Inflammatory macrophage treated with lipopolysaccharide for 4 hours (primary cell): Measurements from ENCODE around the gene SIN3A.

ENCODE experiments used
- DNase-seq: peaks from one replicate; pipeline ENCODE4 v3.0.0-alpha.2; 2020

SIN3A gene

GRCh38 chr15:75328493-75329314, 122.8 kb downstream of the SIN3A start:
- DNase-seq = no peak

DNA sequence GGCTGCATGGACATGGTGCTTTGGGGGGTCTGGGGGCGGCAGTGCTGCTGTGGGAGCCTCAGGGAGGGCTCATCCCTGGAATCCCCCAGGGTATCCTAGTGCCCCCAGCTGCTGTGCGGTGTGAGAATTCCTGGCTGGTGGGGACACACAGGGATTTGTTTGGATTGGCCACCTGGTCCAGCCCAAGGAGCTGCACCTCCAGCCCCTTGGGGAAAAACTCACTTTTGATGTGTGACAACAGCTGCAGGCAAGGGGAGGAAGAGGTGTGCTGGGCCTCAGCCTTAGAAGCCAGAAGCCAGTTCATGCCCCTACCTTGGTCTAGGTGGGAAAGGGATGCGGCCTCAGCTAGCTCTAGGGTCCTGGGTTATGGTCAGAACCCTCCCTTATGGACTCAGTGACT, 124.0 kb downstream of the SIN3A start:
- DNase-seq = no peak

DNA sequence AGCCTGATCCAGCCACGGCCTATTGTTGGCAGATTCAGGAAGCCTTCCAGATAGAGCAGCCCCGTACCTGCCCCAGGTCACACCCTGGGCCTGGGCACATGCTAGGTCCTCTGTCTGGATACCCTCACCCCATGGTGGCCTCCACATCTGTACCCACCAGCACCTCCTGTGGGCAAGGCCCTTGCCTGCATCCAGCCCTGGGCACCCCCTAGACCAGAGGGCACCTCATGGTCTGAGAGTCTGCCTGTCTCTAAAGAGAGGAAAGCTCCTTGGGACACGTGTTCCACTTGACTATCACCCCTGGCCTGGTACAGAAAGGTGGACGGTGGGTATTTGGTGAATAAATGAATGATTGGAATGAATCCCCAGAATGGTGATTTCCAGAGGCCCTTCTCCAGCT, 124.5 kb downstream of the SIN3A start:
- no peak for DNase-seq

GRCh38 chr15:75325922-75326321, 125.6 kb downstream of the SIN3A start:
- no peak for DNase-seq

GRCh38 chr15:75321711-75322110, 129.8 kb downstream of the SIN3A start:
- no peak for DNase-seq
